Gastrocnemius medialis (tissue), 4 donors: Measurements from ENCODE around the gene PTBP1.

Experiments used
- CTCF ChIP-seq, 5 experiments: fragments of 450-650 bp in 3 of 5; fragments of 200-600 bp in 2 of 5; sonication (generic) in 2 of 5; IDR thresholded peaks in 4 of 5; conservative IDR thresholded peaks in 1 of 5; 1 replicate in 4 of 5; 2 replicates in 1 of 5; pipeline ENCODE4 v1.5.1; 2016 to 2019; ENCODE audit warnings: antibody characterized with exemption in 5 of 5, mild to moderate bottlenecking in 3 of 5, moderate library complexity in 3 of 5
- POLR2A ChIP-seq, 2 donors: fragments of 450-650 bp; IDR thresholded peaks; one replicate each; pipeline ENCODE4 v1.6.1; 2017; ENCODE audit warnings: antibody characterized with exemption in 2 of 2, mild to moderate bottlenecking in 2 of 2, moderate library complexity in 2 of 2

- no peak for TF ChIP-seq CTCF (IDR thresholded peaks at IDR 0.05 in 4 of 5, conservative IDR thresholded peaks at IDR 0.05 in 1 of 5)
- TF ChIP-seq POLR2A (IDR thresholded peaks at IDR 0.05): no peak
Observed at GRCh38 chr19:813219-814151, 16.2 kb downstream of the PTBP1 start.
